HG03558 (cell line): ENCODE measurements around the gene HTT-AS.
"Not testable (repeated sequence)": the region's sequence is repeated elsewhere in the genome, so short reads cannot be mapped to it uniquely, and the experiment has no call there.

Experiments
- ATAC-seq: cut with Tn5 transposase; IDR thresholded peaks from one replicate; pipeline ENCODE4 v1.9.1; 2021; ENCODE audit warnings: moderate number of reproducible peaks; ENCODE audit not compliant: unreplicated experiment; ENCODE audit errors: extremely low read depth

HTT-AS gene

GRCh38 chr4:3074078-3074845, at the start of gene HTT-AS, which contains the start of gene HTT:
TSS of gene HTT-AS (minus strand) at chr4:3074538.
TSS of gene HTT (plus strand) at chr4:3074681. CDS start at chr4:3074826, 145 bp downstream.
- peak; percentile 60 for ATAC-seq

- ATAC-seq: no peak
These were observed 48.9 kb upstream of the HTT-AS start for GRCh38 chr4:3123181-3123671.

DNA sequence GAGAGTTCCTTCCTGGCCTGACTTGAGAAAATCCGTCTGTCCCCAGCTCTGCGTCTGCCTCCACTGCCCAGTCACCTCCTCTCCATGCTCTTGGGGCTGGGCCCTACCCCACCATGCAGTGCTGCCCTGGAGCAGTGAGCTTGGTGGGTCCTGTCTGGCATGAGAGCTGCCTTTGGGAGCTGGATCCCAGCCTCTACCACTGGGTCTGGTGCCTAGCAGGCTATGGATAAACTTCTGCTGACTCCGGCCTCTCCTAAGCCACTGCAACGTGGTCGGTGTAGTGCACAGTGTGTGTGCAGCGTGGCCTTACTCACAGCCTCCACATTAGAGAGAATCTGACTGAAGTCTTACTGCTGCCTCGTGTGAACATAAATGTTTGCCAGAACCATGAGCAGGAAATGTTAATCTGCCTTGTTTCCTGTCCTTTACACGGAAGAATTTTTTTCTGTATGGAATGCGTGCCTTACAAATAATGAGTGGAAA, 47.8 kb upstream of the HTT-AS start:
- no peak for ATAC-seq

- ATAC-seq: no peak
These were observed 47.3 kb upstream of the HTT-AS start for GRCh38 chr4:3121596-3121995.

- no peak for ATAC-seq
These were observed 46.8 kb upstream of the HTT-AS start for GRCh38 chr4:3121110-3121509.

DNA sequence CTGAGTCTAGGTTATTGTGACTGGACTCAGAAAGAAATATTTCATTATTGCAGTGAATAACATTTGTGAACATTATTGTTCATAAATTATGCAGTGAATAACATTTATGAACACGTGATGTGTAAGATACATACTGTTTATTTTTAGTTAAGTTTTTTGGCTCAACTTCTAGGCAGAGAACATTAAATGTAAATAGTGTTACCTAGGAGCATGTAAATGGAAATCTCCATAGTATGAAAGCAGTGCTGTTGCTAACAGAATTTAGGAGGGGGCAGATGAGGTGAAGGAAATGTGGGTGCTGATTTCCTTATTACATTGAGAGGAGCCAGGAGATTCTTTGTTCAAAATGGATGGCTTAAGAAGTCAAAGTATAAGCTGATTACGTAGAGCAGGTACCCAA, 45.1 kb upstream of the HTT-AS start:
- no peak for ATAC-seq

DNA sequence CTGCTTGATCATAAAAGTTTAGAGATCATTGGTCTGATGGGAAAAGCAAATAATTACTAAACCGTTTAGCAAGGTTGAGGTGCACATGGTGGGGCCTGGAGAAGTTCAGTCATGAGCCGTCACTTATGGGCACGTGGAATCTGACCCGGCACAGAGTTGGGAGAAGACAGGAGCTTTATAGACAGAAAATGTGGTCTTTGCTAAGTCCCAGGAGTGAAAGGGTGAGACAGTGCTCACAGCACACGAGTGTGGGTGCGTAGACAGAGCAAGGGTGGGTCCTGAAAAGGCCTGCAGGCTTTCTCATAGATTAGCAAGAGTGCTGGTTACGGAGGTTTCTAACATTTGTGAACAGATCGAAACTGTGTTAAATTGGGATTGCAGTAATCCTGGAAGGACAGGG, 44.0 kb upstream of the HTT-AS start:
- ATAC-seq: no peak

DNA sequence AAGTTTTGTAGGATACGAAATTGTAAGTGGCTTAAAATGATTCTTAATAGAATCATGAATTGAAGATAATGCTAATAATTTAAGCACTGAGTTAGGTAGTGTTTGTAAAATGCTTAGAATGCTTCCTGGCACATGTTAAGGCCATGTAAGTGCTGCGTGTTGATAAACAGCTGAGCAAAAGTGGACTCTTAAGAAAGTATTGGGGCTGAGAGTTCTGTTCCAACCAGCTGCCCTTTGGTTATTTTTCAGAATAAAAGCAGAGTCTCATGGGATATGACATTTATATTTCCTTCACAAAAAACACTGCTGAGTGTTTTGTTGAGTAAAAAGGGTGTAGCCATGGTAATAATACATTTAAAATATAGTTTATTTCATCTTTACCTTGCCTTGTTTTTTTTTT, 42.6 kb upstream of the HTT-AS start:
- no peak for ATAC-seq

DNA sequence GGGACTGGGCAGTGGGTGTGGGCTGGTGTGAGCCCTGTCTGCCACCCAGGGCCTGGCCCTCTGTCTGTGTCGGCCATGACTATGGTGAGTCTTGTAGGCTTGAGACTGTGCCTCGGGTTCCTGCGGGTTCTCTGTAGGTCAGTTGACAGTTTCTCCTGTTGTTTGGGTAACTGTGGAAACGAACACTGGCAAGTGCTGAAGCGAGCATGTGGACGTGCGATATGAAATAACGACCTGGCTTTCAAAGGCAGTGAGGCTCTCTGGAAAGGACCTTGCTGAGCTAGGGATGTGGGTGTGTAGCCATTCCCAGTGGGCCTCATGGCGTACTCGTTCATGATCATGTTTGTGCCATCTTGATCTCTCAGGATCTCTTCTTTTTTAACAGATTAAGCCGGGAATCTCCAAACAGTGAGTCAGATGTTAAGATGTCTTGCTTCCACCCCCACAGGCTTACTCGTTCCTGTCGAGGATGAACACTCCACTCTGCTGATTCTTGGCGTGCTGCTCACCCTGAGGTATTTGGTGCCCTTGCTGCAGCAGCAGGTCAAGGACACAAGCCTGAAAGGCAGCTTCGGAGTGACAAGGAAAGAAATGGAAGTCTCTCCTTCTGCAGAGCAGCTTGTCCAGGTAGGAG, 41.4 kb upstream of the HTT-AS start:
- no peak for ATAC-seq

DNA sequence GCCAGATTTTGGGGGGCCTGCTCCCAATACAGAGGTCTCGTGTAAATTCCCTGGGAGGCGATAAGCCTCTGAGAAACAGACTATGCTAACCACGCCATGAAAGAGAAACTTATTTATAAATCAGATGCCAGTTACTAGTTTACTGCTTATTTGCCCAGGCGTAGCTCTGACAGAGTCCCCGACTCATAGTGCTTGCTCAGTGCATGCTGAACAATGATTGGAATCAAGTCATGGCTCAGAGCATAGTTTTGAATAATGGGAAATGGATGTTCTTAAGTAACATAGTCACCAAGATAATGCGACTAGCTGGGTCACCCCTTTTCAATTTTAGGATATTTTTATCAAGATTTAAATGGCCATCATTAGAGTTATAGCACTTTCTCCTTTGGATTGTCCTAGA, 40.0 kb upstream of the HTT-AS start:
- no peak for ATAC-seq

- ATAC-seq: no peak
These were observed 38.5 kb upstream of the HTT-AS start for GRCh38 chr4:3112609-3113469.

GRCh38 chr4:3112201-3112600, 37.9 kb upstream of the HTT-AS start:
- no peak for ATAC-seq

DNA sequence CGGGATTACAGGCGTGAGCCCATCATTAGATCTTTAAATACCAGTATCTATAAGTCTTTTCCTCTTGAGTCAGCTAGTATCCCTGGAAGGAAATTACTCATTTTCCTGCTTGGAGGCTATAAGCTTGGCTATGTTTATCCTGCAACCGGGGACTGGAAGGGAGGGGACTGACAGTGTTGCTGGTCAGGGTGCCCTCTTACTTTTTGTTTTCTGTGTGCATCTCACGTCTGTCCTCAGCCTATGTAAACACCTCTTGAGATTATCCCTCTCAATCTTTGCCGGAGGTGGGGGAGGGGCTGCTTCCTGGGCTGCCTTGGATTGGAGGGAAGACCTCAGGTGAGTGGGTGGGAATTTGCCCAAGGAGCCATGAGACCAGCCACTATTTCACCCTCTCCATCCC, 37.1 kb upstream of the HTT-AS start:
- ATAC-seq: no peak

DNA sequence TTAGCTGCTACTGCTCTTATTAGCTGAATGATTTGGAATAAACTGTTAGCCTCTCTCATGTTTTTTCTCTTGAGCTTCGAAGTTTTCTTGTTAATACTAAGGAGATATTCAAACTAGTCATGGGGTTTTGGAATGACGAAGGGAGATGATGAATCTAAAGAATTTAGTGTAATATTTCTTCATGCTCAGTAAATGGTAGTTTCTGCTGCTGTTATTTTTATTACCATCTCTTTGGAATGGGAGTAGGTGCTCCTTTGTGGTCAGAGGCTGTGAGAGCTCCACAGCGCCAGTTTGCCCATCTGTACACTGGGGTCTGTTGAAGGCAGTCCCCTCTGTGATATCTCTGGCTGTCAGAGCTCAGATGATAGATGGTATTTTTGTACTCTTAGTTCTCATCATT, 33.9 kb upstream of the HTT-AS start:
- ATAC-seq: no peak

- ATAC-seq: no peak
These were observed 33.4 kb upstream of the HTT-AS start for GRCh38 chr4:3107691-3108121.

GRCh38 chr4:3107271-3107670, 32.9 kb upstream of the HTT-AS start:
- no peak for ATAC-seq

GRCh38 chr4:3106339-3107186, 32.2 kb upstream of the HTT-AS start:
- ATAC-seq: peak; percentile 84

- ATAC-seq: no peak
These were observed 24.0 kb upstream of the HTT-AS start for GRCh38 chr4:3098346-3098745.

GRCh38 chr4:3096202-3096601, 21.9 kb upstream of the HTT-AS start:
- no peak for ATAC-seq

GRCh38 chr4:3094701-3095100, 20.4 kb upstream of the HTT-AS start:
- not testable (repeated sequence) for ATAC-seq
